ENCODE data around the gene CNOT1. TPM values are rescaled to one million over a fixed set of nuclear protein-coding genes. Genes with fewer than 3 reads are reported as not detected.
A peak's percentile ranks its signal among the peaks of the same experiment; 100 is the strongest.

The CNOT1 gene
- total RNA-seq, 1 experiment from 2014 or later, result 299 TPM

Small RNAs within 50 kb of the gene (small RNA-seq; reads per million reads assigned to genes)
- gene RNU6-103P, result not detected
- gene SNORA46, result 91.3 reads per million, percentile 99 among the genes with 10 or more reads in this experiment
- not detected for gene SNORA50A

Other genes with a start within 250 kb of the CNOT1 start
- 17.7 and 24.2 TPM in 2 replicates for gene GINS3, start 237.4 kb downstream of the CNOT1 start, total RNA-seq (2014; rRNA removed; shearing (Covaris generic); ENCODE audit: low replicate concordance)
- gene NDRG4, start 129.7 kb downstream of the CNOT1 start, total RNA-seq (2014; rRNA removed; shearing (Covaris generic); ENCODE audit: low replicate concordance), result 11.9 and 37.3 TPM in 2 replicates
- 2.9 and 5.6 TPM in 2 replicates for gene SETD6, start 114.3 kb downstream of the CNOT1 start, total RNA-seq (2014; rRNA removed; shearing (Covaris generic); ENCODE audit: low replicate concordance)
- 6.4 and 6.7 TPM in 2 replicates for gene SLC38A7, start 54.9 kb upstream of the CNOT1 start, total RNA-seq (2014; rRNA removed; shearing (Covaris generic); ENCODE audit: low replicate concordance)
- gene GOT2, start 104.5 kb upstream of the CNOT1 start, total RNA-seq (2014; rRNA removed; shearing (Covaris generic); ENCODE audit: low replicate concordance), result 72.9 and 97.5 TPM in 2 replicates

Data from Karpas-422 (cell line).